ENCODE data around the gene AQP7.

DNA sequence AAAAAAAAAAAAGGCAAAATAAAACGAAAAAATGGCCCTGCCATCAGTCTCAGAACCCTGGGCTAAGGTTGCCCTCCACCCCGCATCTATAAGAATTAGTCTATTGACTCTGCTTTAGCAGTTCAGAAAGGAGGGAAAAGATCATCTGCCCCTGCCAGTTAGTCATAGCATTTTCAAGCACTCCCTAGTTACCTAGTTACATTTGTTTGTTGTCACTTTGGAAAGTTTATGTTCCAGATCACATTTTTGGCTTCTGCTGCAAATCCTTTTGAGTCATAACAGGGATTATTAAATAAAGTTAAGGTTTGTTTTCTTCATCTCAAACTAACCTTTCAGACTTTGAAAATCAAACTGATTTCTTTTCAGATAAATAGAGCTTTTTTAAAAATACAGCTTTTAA is 52.1 kb downstream of the AQP7 start:
- no peak for TF ChIP-seq POLR2AphosphoS5 (IDR thresholded peaks at IDR 0.05)
- TF ChIP-seq, protein P1, sequence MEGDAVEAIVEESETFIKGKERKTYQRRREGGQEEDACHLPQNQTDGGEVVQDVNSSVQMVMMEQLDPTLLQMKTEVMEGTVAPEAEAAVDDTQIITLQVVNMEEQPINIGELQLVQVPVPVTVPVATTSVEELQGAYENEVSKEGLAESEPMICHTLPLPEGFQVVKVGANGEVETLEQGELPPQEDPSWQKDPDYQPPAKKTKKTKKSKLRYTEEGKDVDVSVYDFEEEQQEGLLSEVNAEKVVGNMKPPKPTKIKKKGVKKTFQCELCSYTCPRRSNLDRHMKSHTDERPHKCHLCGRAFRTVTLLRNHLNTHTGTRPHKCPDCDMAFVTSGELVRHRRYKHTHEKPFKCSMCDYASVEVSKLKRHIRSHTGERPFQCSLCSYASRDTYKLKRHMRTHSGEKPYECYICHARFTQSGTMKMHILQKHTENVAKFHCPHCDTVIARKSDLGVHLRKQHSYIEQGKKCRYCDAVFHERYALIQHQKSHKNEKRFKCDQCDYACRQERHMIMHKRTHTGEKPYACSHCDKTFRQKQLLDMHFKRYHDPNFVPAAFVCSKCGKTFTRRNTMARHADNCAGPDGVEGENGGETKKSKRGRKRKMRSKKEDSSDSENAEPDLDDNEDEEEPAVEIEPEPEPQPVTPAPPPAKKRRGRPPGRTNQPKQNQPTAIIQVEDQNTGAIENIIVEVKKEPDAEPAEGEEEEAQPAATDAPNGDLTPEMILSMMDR (IDR thresholded peaks at IDR 0.05): no peak
- TF ChIP-seq POLR2A (IDR thresholded peaks at IDR 0.05): no peak
- no peak for TF ChIP-seq EP300 (IDR thresholded peaks at IDR 0.05)
